ENCODE data around the gene NEK4. TPM values are rescaled to one million over a fixed set of nuclear protein-coding genes. Genes with fewer than 3 reads are reported as not detected.

Gene NEK4
- total and polyA plus RNA-seq, 2 of the 13 experiments (the other 11 are each of a cell fraction or from before 2014, with no cell fraction given), result 16.5 to 38.0 TPM

DNA sequence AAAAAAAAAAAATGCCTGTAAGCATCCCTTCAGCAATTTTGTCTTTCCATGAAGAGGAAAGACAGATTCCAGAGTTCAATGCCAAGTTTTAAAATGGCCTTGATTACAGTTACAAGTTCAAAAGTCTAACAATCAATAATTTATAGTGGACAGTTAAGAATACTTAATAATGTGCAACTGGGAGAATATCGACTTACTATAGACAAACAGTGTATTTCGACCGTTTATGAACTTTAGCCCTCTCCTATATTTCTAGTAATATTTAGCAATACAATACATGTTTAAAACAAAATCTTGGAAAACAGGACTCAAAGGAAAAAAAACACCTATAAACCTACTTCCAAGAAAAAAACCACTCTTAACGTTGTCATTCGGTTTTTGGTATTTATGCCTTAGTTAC is 86.6 kb downstream of the NEK4 start (continued):
- TF ChIP-seq, protein P1, sequence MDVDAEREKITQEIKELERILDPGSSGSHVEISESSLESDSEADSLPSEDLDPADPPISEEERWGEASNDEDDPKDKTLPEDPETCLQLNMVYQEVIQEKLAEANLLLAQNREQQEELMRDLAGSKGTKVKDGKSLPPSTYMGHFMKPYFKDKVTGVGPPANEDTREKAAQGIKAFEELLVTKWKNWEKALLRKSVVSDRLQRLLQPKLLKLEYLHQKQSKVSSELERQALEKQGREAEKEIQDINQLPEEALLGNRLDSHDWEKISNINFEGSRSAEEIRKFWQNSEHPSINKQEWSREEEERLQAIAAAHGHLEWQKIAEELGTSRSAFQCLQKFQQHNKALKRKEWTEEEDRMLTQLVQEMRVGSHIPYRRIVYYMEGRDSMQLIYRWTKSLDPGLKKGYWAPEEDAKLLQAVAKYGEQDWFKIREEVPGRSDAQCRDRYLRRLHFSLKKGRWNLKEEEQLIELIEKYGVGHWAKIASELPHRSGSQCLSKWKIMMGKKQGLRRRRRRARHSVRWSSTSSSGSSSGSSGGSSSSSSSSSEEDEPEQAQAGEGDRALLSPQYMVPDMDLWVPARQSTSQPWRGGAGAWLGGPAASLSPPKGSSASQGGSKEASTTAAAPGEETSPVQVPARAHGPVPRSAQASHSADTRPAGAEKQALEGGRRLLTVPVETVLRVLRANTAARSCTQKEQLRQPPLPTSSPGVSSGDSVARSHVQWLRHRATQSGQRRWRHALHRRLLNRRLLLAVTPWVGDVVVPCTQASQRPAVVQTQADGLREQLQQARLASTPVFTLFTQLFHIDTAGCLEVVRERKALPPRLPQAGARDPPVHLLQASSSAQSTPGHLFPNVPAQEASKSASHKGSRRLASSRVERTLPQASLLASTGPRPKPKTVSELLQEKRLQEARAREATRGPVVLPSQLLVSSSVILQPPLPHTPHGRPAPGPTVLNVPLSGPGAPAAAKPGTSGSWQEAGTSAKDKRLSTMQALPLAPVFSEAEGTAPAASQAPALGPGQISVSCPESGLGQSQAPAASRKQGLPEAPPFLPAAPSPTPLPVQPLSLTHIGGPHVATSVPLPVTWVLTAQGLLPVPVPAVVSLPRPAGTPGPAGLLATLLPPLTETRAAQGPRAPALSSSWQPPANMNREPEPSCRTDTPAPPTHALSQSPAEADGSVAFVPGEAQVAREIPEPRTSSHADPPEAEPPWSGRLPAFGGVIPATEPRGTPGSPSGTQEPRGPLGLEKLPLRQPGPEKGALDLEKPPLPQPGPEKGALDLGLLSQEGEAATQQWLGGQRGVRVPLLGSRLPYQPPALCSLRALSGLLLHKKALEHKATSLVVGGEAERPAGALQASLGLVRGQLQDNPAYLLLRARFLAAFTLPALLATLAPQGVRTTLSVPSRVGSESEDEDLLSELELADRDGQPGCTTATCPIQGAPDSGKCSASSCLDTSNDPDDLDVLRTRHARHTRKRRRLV (CRISPR knock-in tag; IDR thresholded peaks at IDR 0.05), result no peak
- peak; percentile 83 for TF ChIP-seq KAT2B (IDR thresholded peaks at IDR 0.05; ENCODE audit: borderline replicate concordance, low read depth, low read length)
- TF ChIP-seq ZNF552 (CRISPR knock-in tag; IDR thresholded peaks at IDR 0.05; ENCODE audit: borderline replicate concordance), result no peak
- TF ChIP-seq PCBP2 (optimal IDR thresholded peaks at IDR 0.05; ENCODE audit: low read depth, low read length, poor library complexity, severe bottlenecking), result no peak
- TF ChIP-seq ZNF747 (CRISPR knock-in tag; IDR thresholded peaks at IDR 0.05; ENCODE audit: borderline replicate concordance), result no peak
- TF ChIP-seq, protein P2, sequence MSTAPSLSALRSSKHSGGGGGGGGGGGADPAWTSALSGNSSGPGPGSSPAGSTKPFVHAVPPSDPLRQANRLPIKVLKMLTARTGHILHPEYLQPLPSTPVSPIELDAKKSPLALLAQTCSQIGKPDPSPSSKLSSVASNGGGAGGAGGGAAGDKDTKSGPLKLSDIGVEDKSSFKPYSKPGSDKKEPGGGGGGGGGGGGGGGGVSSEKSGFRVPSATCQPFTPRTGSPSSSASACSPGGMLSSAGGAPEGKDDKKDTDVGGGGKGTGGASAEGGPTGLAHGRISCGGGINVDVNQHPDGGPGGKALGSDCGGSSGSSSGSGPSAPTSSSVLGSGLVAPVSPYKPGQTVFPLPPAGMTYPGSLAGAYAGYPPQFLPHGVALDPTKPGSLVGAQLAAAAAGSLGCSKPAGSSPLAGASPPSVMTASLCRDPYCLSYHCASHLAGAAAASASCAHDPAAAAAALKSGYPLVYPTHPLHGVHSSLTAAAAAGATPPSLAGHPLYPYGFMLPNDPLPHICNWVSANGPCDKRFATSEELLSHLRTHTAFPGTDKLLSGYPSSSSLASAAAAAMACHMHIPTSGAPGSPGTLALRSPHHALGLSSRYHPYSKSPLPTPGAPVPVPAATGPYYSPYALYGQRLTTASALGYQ (CRISPR knock-in tag; IDR thresholded peaks at IDR 0.05), result no peak
- TF ChIP-seq ATM (IDR thresholded peaks at IDR 0.05; ENCODE audit: borderline replicate concordance), result no peak
- no peak for TF ChIP-seq JUN (CRISPR knock-in tag; IDR thresholded peaks at IDR 0.05)
- TF ChIP-seq ZNF550 (CRISPR knock-in tag; IDR thresholded peaks at IDR 0.05; ENCODE audit: borderline replicate concordance), result no peak
- TF ChIP-seq CENPX (CRISPR knock-in tag; IDR thresholded peaks at IDR 0.05), result no peak
- no peak for TF ChIP-seq HNRNPL (IDR thresholded peaks at IDR 0.05; ENCODE audit: low read depth, low read length)
- TF ChIP-seq CENPT (CRISPR knock-in tag; IDR thresholded peaks at IDR 0.05; ENCODE audit: low read depth), result no peak
- TF ChIP-seq ZBTB1 (CRISPR knock-in tag; IDR thresholded peaks at IDR 0.05; ENCODE audit: borderline replicate concordance), result no peak
- TF ChIP-seq SNAI1 (CRISPR knock-in tag; IDR thresholded peaks at IDR 0.05; ENCODE audit: borderline replicate concordance), result no peak
- no peak for TF ChIP-seq ZNF292 (CRISPR knock-in tag; IDR thresholded peaks at IDR 0.05; ENCODE audit: borderline replicate concordance, low read depth)
- TF ChIP-seq, protein P3, sequence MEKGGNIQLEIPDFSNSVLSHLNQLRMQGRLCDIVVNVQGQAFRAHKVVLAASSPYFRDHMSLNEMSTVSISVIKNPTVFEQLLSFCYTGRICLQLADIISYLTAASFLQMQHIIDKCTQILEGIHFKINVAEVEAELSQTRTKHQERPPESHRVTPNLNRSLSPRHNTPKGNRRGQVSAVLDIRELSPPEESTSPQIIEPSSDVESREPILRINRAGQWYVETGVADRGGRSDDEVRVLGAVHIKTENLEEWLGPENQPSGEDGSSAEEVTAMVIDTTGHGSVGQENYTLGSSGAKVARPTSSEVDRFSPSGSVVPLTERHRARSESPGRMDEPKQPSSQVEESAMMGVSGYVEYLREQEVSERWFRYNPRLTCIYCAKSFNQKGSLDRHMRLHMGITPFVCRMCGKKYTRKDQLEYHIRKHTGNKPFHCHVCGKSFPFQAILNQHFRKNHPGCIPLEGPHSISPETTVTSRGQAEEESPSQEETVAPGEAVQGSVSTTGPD (CRISPR knock-in tag; IDR thresholded peaks at IDR 0.05), result no peak
- TF ChIP-seq MEIS1 (CRISPR knock-in tag; IDR thresholded peaks at IDR 0.05; ENCODE audit: borderline replicate concordance), result no peak
- TF ChIP-seq, protein P4, sequence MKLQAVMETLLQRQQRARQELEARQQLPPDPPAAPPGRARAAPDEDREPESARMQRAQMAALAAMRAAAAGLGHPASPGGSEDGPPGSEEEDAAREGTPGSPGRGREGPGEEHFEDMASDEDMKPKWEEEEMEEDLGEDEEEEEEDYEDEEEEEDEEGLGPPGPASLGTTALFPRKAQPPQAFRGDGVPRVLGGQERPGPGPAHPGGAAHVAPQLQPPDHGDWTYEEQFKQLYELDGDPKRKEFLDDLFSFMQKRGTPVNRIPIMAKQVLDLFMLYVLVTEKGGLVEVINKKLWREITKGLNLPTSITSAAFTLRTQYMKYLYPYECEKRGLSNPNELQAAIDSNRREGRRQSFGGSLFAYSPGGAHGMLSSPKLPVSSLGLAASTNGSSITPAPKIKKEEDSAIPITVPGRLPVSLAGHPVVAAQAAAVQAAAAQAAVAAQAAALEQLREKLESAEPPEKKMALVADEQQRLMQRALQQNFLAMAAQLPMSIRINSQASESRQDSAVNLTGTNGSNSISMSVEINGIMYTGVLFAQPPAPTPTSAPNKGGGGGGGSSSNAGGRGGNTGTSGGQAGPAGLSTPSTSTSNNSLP (IDR thresholded peaks at IDR 0.05; ENCODE audit: low read depth, low read length), result peak; percentile 80
- no peak for TF ChIP-seq ZNF660 (CRISPR knock-in tag; IDR thresholded peaks at IDR 0.05; ENCODE audit: borderline replicate concordance, low read depth)
- TF ChIP-seq ZKSCAN8 (CRISPR knock-in tag; IDR thresholded peaks at IDR 0.05; ENCODE audit: borderline replicate concordance), result no peak
- no peak for TF ChIP-seq ZNF605 (CRISPR knock-in tag; IDR thresholded peaks at IDR 0.05)

Measured in HepG2 (cell line).